ENCODE results near the gene THSD4.
"Not testable (repeated sequence)": the region's sequence is repeated elsewhere in the genome, so short reads cannot be mapped to it uniquely, and the experiment has no call there.

THSD4 gene

DNA sequence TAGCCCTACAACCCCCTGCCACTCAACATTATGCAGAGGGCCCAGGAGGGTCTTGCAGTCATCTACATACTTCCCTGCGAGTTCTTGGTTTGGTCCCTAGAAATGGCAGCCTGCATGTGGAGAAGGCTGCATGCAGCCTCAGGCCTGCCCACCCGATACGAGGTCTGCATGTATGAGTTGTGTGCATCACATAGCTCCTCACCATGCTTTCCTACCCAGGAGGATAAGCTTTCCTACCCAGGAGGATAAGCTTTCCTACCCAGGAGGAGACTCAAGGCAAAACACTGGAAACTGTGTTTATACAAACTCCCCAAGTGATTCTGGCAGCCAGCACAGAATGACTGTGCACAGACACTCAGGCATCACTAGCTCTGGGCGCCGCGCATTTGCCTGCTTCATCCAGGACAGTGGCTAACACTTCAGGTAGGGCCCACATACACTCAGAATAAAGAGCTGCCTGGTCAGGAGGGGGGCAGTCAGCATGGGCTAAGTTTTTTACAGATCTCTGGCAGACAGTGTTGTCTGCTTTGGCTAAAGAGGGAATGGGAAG lies 187.7 kb downstream of the THSD4 start:
- DNase-seq: no peak

GRCh38 chr15:71303977-71304376 lies 188.7 kb downstream of the THSD4 start:
- DNase-seq: no peak

- no peak for DNase-seq
Measured at GRCh38 chr15:71304681-71305080, 189.4 kb downstream of the THSD4 start.

GRCh38 chr15:71306538-71306937 lies 191.3 kb downstream of the THSD4 start:
- DNase-seq: no peak

GRCh38 chr15:71312194-71312708 lies 197.0 kb downstream of the THSD4 start:
- DNase-seq: no peak

DNA sequence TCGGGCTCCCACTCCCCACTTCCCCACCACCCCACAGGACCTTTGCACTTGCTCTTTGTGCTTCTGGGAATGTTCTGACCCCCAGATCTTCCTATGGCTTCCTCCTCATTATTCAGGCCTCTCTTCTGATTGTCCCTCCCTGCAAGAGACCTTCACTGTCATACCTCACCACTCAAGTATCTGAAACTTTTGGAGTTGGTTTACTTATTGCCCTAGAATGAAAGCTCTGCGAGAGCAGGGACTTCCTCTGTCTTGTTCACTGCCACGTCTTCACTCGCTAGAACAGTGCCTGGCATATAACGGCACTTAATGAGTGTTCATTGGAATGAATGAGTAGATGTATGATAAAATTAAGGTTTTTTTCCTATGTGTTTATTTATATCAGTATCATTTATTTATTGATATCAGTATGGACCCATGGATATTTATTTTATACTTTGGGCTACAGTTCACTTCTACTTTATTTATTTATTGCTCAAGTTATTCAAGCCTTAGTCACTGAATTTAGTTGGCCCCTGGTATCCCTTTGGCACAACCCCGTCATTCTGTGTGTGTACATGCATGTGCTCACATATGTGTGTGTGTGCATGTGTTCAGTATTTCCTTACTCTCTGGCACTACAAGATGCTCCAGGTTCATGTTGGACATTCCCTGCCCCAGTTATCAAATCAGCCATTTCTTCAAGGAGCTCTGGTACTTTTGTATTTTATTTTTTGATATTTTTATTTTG lies 197.6 kb downstream of the THSD4 start:
- DNase-seq: no peak

GRCh38 chr15:71313806-71314205 lies 198.5 kb downstream of the THSD4 start:
- DNase-seq: peak; percentile 72

DNA sequence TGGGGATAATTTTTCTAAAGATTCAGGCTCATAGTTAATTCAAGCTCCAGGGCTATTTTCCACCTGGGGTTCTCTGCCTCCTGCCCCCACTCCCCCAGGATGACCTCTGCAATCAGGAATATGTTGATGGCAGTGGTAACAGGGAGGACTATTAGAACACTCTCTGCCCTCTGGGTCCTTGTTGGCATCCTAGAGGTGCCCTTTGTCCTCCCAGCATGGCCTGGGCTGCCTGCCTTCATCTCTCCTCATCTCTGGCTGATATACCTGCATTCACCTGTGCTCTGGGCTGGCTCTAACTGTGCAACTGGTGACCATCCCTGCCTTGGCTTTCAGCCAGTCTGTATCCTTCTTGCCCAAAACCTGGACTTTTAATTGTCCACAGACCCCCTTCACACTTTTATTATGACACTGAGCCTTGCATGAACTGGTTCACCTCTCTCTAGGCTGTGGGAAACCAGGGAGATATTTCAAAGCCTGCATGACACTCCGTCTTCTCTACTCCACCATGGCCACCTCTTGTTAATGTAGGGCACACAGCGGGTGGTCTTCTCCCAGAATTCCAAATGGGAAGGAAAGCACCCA lies 199.8 kb downstream of the THSD4 start:
- no peak for DNase-seq

GRCh38 chr15:71316911-71317310 lies 201.6 kb downstream of the THSD4 start:
- no peak for DNase-seq

DNA sequence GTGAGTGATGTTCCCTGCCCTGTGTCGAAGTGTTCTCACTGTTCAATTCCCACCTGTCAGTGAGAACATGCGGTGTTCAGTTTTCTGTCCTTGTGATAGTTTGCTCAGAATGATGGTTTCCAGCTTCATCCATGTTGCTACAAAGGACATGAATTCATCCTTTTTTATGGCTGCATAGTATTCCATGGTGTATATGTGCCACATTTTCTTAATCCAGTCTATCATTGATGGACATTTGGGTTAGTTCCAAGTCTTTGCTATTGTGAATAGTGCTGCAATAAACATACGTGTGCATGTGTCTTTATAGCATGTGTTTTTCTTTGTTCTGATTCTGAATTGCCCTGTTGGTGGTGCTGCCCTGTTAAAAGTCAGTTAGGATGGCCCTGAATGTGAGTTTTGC lies 204.2 kb downstream of the THSD4 start:
- DNase-seq: not testable (repeated sequence)

GRCh38 chr15:71319935-71320334 lies 204.7 kb downstream of the THSD4 start:
- no peak for DNase-seq

DNA sequence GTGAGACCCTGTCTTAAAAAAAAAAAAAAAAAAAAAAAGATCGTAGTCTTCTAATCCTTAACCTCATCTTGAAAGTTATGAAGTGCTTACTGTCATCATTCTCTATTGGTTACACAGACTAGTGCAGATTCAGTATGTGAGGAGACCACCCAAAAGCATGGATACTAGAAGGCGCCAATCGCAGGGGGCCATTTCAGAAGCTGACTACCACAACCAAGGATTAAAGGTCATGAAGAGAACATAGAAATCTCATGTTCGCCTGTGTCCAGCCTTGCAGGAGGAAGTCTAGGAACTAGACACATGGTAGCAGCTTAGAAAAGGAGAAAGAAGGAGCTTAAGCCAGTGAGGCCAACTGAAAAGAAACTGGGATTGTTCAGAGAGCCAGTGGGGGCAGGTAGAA lies 207.8 kb downstream of the THSD4 start:
- no peak for DNase-seq

- no peak for DNase-seq
Measured at GRCh38 chr15:71323584-71323983, 208.3 kb downstream of the THSD4 start.

DNA sequence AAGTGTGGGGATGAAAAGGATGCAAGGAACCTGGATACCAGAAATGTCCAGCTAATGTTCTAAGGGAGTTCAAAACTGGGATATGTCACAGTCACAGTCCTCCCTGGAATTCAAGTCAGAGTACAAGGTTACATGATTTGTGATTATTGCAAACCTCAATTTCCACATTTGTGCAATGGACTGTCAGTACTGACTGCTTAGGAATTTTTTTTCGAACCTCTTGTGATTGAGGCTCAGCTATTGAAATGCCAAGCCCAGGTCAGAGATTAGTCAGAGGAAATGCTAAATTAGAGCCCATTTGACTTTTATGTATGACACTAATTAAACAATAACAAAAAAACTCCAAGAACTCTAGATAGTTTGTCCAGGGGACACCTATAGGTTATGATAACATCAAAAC lies 210.2 kb downstream of the THSD4 start:
- DNase-seq: no peak

- DNase-seq: no peak
Measured at GRCh38 chr15:71328453-71328852, 213.2 kb downstream of the THSD4 start.

- DNase-seq: no peak
Measured at GRCh38 chr15:71329041-71329440, 213.8 kb downstream of the THSD4 start.

DNA sequence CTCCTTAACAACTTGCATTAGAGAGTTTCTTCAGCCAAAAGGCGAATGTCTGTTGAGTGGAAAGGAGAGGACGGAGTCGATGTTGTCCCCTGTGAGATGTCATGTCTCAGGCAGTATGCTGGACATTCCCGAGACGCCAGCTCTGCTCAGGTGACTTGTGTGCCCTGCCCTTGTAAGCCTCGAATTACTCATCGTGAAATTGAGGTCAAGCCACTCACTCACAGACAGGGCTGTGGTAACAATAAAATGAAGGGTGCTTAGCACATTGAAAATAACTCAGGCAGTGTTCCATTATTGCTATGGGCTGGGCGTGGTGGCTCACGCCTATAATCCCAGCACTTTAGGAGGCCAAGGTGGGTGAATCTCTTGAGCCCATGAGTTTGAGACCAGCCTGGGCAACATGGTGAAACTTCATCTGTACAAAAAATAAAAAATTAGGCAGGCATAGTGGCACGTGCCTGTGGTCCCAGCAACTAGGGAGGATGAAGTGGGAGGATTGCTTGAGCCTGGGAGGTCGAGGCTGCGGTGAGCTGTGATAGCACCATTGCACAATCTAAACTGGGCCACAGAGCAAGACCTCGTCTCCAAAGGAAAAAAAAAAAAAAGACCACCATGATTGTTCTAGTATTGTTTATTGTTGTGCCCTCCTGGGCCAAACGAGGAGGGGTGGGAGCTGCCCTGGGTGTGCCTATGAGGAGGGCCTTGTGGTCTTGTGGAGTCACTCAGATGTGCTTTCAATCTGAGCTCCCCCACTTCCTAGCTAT lies 214.4 kb downstream of the THSD4 start:
- no peak for DNase-seq

GRCh38 chr15:71330638-71331162 lies 215.4 kb downstream of the THSD4 start:
- DNase-seq: no peak

- DNase-seq: no peak
Measured at GRCh38 chr15:71331173-71331572, 215.9 kb downstream of the THSD4 start.

- DNase-seq: no peak
Measured at GRCh38 chr15:71332431-71333004, 217.2 kb downstream of the THSD4 start.

DNA sequence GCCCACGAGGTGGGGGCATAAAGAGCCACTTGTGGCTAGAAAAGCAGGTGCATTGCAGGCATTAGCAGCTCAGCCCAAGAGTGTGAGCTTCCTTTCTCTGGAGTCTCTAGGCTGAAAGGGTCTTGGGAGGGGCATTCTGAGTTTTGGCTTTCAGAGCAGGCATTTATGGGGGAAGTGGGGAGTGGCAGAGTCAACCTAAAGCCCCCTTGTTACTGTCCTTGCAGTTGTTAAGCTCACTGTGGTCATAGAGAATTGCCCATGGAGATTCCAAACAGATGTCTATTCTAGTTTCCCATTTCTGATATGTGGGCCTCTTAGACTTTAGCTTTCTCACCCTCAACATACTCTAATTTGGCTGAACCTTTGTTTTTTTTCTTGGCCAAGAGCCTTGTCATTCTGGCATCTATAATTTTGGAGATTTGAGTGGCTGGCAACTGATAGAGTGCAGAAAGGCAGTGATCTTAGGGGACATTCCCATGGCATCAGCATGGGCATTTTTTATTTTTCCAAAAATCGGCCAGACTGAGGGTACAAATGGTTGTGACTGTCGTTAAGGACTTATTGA lies 217.9 kb downstream of the THSD4 start:
- no peak for DNase-seq

DNA sequence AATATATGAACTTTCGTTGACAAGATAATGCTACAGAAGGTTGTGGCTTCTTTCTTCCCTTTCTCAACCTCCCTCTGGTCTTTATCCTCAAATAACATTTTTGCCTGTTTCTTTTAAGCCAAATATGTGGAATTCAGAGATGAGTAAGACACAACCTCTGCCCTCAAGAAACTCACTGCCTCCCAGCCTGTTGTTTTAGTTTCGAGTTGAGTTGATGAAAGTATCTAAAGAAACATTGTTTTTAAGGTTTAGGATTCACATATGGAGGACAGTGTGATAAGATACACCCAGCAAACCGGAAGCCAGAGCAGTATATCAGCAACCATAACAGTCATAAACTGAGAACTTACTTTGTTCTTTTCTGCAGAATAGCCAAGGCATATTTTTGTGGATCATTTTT lies 218.6 kb downstream of the THSD4 start:
- no peak for DNase-seq

- no peak for DNase-seq
Measured at GRCh38 chr15:71334434-71334833, 219.2 kb downstream of the THSD4 start.
